GM21723 (cell line): ENCODE results near the gene PLXNC1.

ENCODE experiments used
- ATAC-seq: cut with Tn5 transposase; IDR thresholded peaks from one replicate; pipeline ENCODE4 v1.9.1; 2021; ENCODE audit warnings: mild to moderate bottlenecking, moderate library complexity; ENCODE audit not compliant: unreplicated experiment

PLXNC1 gene

DNA sequence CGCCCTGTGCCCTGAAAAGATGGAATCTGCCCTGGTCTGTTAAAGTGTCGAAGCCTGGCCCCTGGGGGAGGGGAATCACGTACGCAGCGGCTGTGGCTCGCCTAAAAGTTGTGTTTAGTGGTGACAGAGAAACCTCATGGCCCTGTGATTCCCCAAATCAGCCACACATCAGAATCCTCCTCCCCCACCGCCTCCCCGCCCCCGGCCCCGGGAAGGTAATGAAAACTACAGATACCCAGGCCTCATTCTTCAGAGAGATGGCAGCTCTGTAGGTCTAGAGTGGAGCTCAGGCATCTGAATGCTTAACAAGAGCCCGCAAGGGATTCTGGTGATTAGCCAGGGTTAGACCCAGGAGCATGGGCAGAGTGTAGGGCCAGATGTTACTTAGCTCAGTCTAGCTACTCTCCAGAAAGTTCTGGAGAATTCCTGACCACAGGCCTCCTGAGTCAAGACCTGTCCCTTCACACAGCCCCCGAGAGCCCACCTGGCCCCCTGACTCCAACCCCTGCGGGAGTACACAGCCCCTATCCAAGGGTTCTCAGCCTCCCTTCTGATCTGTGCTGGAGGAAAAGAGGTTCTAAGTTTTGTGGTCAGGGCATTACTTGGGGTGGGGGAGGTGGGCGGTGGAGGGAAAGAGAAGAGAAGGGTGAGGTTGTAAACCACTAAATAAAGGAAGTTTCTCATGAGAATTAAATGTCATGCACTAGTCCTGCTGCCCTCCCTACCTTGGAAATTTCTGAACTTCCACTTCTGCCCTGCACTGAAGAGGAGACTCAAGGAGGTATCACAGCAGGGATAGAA lies 114.8 kb downstream of the PLXNC1 start:
- ATAC-seq, result peak; percentile 54

- no peak for ATAC-seq
These were observed 115.7 kb downstream of the PLXNC1 start for GRCh38 chr12:94263905-94264561.

DNA sequence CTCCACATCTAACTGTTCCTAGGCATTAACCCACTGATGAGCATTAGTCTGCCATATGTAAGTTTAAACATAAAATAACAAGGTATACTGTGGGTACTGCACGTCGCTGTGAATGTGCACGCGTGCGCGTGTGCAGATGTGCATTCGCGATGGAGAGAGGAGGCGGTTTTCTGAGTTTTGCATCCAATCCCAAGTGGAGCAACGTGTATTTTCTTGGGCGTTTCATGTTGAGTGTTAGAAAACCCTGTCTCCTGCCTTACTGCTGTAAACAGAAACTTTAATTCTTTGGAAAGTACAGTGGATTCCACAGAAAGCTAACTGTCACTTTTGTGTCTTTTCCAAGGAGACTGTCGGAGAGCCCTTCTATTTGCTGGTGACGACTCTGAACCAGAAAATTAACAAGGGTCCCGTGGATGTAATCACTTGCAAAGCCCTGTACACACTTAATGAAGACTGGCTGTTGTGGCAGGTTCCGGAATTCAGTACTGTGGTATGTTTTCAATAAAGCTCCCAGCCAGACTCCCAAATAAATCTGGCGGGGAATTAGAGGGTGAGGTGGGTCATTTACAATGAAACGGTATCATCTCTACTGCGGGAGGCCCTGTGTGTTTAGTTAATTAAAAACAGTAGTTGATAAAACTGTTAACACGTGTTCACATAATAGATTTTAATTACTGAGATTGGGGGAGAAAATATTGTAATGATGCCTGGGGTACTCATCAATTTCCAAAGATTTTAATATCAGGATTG lies 116.5 kb downstream of the PLXNC1 start:
- ATAC-seq, result no peak

GRCh38 chr12:94265539-94265938 lies 117.2 kb downstream of the PLXNC1 start:
- no peak for ATAC-seq

DNA sequence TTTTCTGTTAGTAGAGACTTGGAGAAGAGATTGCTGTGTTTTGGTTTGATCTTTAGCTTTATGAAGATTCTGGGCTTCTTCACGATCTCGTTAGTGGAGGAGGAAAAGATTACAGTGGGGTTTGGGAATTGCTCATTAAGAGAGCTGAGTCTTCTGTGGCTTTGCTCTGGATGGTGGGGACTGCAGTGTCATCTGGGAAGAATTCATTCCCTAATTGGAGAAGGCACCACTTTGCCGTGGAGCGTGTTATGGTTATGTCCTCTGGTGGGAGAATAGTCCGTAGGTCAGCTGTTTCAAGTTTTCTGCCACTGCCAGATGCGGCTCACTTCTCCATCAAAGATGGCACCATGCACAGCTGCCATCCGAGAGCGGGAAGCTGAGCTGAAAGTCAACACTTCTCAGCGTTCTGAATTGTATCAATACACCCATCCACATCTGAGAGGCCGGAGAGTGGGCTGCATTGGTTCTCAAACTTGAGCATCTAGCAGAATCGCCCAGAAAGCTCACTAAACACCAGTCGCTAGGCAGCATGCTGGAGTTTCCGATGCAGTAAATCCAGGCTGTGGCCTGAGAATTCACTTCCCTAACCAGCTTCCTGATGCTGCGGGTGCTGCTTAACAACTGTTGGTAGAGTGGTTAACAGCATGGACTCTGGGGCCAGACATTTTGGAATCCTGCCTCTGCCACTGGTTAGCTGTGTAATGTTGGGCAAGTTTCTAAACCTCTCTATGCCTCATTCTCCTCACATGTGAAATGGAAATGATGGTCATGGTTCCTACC lies 117.8 kb downstream of the PLXNC1 start:
- no peak for ATAC-seq

- ATAC-seq, result no peak
These were observed 118.6 kb downstream of the PLXNC1 start for GRCh38 chr12:94266796-94267536.

- no peak for ATAC-seq
These were observed 119.1 kb downstream of the PLXNC1 start for GRCh38 chr12:94267537-94267872.

DNA sequence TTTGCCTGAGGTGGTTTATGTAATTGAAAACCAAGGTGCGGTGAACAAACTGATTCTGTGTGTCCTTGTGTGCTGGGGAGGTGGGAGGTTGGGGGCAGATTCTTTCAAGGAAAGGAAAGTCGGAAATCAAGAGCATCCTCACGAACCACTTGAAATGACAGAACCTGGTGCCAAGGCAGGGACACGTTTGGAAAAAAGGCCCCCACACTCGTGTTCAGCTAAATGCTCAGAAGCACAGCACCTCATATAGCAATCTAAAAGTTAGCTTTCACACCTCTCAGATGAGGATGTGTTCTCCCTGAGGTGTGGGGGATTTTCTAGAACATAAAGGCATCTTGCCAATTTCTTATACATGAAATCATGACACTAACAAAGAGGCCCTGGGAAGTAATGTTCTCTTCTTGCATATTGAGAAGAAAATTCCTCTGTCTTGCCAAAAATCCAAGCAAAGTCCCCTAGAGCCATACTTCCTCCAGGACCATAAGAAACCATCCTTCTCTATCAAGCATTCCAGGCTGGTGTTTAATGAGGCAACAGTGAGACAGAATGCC lies 119.6 kb downstream of the PLXNC1 start:
- no peak for ATAC-seq

- ATAC-seq, result peak; percentile 59
These were observed 121.1 kb downstream of the PLXNC1 start for GRCh38 chr12:94269316-94269999.

DNA sequence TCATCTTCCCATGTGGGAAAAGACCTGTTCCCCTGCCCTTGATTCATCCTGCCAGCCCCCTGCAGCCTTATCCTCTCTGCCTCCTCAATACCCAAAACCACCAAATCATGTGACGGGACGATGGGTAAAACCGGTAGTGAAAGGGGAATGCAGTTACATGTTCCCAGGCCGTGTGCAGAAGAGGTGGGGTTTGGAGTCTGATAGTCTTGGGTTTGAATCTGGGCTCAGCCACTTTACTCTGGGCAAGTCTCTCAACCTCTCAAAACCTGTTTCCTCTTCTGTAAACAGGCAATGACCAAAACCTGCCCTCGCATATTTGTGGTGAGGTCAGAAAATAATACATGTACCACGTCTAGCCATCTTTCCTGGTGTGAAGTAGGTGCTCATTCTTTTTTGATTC lies 123.0 kb downstream of the PLXNC1 start:
- ATAC-seq, result no peak

DNA sequence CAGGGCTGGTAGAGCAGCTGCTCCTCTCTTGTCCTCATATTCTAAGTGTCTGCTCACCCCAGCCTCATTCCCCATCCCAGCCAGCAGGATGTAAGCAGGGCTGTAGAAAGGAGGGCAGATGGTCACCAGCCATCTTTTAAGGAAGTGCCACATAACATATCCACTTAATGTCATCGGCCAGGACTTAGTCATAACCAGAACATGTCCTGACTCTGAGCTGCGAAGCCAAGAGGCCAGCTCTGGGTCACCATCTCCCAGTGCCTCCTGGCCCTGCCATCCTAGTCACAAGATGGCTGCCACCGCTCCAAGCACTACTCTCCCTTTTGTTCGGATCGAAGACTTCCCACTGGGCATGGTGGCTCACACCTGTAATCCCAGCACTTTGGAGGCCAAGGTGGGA lies 123.9 kb downstream of the PLXNC1 start:
- ATAC-seq, result no peak

DNA sequence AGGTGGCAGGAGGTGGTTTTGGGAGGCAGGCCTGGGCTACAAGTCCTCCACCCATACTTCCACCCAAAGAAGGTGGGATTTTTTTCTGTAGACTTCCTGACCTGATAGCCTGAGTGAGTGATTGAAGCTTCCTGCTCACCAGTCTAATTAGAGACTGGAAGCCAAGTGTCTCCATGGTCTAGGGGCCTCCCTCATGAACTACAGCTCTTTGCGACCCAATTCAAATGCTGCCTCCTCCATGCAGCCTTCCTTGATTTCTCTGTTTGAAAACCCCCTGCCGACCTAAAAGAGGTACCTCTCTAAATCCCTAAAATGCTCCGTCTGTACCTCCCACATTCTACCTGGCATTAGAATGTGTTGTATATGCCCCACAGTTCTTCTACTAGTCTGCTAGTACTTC lies 124.9 kb downstream of the PLXNC1 start:
- no peak for ATAC-seq

DNA sequence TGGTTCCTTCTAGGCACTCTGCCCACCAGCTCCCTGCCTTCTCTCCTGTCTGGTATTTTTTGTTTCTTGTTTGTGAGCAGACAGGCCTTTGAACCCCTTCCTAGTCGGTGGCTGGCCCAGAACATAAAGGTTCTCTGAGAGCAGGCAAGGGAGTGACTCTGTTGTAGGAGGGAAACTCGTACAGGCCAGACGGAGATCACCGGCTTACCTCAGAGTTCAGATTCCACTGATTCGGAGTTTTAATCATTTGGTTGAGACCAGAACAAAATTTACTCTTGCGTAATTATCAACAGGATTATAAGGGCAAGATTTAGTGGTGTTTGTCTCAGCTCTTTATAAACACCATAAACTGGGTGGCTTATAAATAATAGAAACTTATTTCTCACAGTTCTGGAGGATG lies 128.3 kb downstream of the PLXNC1 start:
- ATAC-seq, result no peak

DNA sequence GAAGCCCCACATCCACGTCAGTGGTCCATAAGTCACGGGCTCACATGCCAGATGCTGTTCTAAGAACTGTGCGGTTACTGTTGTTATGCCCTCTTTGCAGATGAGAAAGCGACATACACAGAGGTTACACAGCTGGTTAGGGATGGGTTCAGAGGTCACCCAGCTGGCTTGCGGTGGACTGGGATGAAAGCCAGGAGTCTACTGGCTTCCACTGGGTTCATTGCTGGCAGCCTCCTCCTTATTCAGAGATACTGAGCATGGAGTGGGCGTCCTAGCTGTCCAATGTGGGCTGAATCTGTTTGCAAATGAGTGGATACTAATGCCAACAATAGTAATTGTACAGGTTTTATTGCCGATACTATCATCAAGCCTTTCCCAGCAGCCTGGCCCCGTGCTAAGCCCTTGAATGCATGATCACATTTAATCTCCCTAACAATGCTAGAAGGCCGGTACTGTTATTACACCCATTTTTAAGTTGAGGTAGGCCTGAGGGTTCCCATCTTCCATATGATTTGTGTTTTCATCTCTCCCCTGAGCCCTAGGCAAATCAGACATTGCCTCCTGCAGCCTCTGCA lies 129.1 kb downstream of the PLXNC1 start:
- ATAC-seq, result no peak

GRCh38 chr12:94280063-94280462 lies 131.7 kb downstream of the PLXNC1 start:
- ATAC-seq, result no peak

DNA sequence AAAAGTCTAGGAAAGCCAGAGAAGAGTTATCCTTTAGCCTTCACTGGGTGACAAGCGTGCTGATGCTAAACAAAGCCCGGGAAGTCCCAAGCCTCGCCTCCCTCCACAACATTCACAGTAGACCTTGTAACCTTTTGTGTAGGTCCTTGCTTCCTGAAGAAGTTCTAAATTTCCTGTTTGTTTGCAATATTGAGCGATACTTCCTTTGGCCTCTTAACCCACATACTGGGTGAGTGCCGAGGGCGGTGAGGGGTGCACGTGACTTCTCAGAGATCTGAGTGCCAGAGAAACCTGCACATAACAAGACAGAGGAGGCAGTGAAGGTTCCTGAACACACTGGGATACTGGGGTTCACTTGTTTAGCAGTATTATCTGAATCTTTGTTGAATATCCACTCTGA lies 134.3 kb downstream of the PLXNC1 start:
- no peak for ATAC-seq

DNA sequence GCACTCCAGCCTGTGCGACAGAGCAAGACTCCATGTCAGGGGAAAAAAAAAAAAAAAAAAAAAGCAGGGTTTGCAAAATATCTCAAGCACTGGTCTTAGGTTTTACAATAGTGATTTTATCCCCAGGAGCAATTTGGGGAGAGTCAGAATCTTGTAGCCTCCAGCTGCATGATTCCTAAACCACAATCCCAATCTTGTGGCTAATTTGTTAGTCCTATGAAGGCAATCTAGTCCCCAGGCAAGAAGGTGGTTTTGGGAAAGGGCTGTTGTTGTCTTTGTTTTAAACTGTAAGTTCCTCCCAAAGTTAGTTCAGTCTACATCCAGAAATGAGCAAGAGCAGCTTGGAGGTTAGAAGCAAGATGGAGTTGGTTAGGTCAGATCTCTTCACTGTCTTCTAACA lies 135.7 kb downstream of the PLXNC1 start:
- ATAC-seq, result no peak

GRCh38 chr12:94284859-94285258 lies 136.5 kb downstream of the PLXNC1 start:
- ATAC-seq, result no peak

- no peak for ATAC-seq
These were observed 137.7 kb downstream of the PLXNC1 start for GRCh38 chr12:94285943-94286582.
